K562 (cell line): ENCODE results near the gene HIVEP3. TPM values are rescaled to one million over a fixed set of nuclear protein-coding genes. Genes with fewer than 3 reads are reported as not detected.

Experiments used
- ATAC-seq: fragments of 200-7000 bp; cut with Tn5 transposase; 3 replicates; pipeline ENCODE4 v1.9.1; 2020; ENCODE audit warnings: moderate library complexity
- BruUV-seq: library from RNA; stranded (reverse); fragments of 400-500 nt; replicated peaks from 2 replicates; lab custom pipeline; 2021; lab: Mats Ljungman, UMichigan
- CTCF ChIA-PET: fragments of 300-600 bp; formaldehyde crosslinking; extraction: SDS; loops from one replicate; lab custom pipeline; 2021; ENCODE audit warnings: low intra/inter-chr PET ratio; lab: Yijun Ruan, JAX
- POLR2A ChIA-PET: fragments of 300-600, 350-650 bp; sonication (Branson Sonifier 250); formaldehyde crosslinking; extraction: SDS; loops from one replicate; lab custom pipeline; 2021; ENCODE audit warnings: antibody characterized with exemption, inconsistent platforms; lab: Yijun Ruan, JAX
- DNase-seq, 4 experiments: peaks; one replicate each; pipeline versions ENCODE4 v3.0.0 to v3.0.0-alpha.2; 2011 to 2018; ENCODE audit warnings: low spot score in 3 of 4, mixed read lengths in 3 of 4; ENCODE audit errors: extremely low read depth in 1 of 4
- FAIRE-seq: peaks from 2 replicates; lab custom pipeline; 2011; peaks lifted over from hg19 to GRCh38; lab: Jason Lieb, UNC
- H2AFZ ChIP-seq: 2 replicates; pipeline ENCODE4 v1.6.0; 2011; ENCODE audit warnings: low read depth, low read length, control low read depth, inconsistent platforms
- H3K27ac ChIP-seq: fragments of 200-600 bp; 3 replicates; pipeline ENCODE4 v1.8.0; 2011; ENCODE audit warnings: low read depth, mild to moderate bottlenecking, control low read depth, inconsistent platforms, low read length, moderate library complexity, mixed read lengths; ENCODE audit errors: extremely low read depth
- H3K27me3 ChIP-seq, 2 experiments: fragments of 300-600 bp in 1 of 2; 2 replicates in 1 of 2; 3 replicates in 1 of 2; pipeline versions ENCODE4 v1.6.0 to v1.8.0; 2011; ENCODE audit warnings: inconsistent platforms in 2 of 2, low read length in 2 of 2, mild to moderate bottlenecking in 1 of 2, mixed read lengths in 1 of 2, moderate library complexity in 1 of 2; ENCODE audit not compliant: control insufficient read depth in 2 of 2, insufficient read depth in 2 of 2
- H3K36me3 ChIP-seq: fragments of 300-600 bp; 3 replicates; pipeline ENCODE4 v1.8.0; 2011; ENCODE audit warnings: mild to moderate bottlenecking, low read length, inconsistent platforms; ENCODE audit not compliant: control insufficient read depth, insufficient read depth
- H3K4me1 ChIP-seq, 2 experiments: fragments of 200-600 bp in 1 of 2; replicated peaks in 1 of 2; 2 replicates in 1 of 2; 3 replicates in 1 of 2; pipeline versions ENCODE4 v1.5.1 to v1.8.0; 2011; ENCODE audit warnings: inconsistent platforms in 2 of 2, low read length in 2 of 2, mild to moderate bottlenecking in 1 of 2, mixed read lengths in 1 of 2, moderate library complexity in 1 of 2; ENCODE audit not compliant: control insufficient read depth in 2 of 2, insufficient read depth in 2 of 2
- H3K4me2 ChIP-seq: 2 replicates; pipeline ENCODE4 v1.6.1; 2011; ENCODE audit warnings: low read length, control low read depth, inconsistent platforms, mixed read lengths; ENCODE audit not compliant: insufficient read depth
- H3K4me3 ChIP-seq: fragments of 200-600 bp; sonication (generic), shearing (Covaris generic); 2 replicates; pipeline ENCODE4 v1.5.1; 2016; ENCODE audit warnings: control low read depth, inconsistent platforms
- H3K79me2 ChIP-seq: fragments of 200-600 bp; 3 replicates; pipeline ENCODE4 v1.8.0; 2011; ENCODE audit warnings: low read length, inconsistent platforms; ENCODE audit not compliant: control insufficient read depth, insufficient read depth
- H3K9ac ChIP-seq, 2 experiments: 2 replicates each; pipeline versions ENCODE4 v1.6.0 to v1.6.1; 2011; ENCODE audit warnings: low read depth in 2 of 2, low read length in 2 of 2, control low read depth in 1 of 2, inconsistent platforms in 1 of 2, mild to moderate bottlenecking in 1 of 2, mixed read lengths in 1 of 2; ENCODE audit not compliant: insufficient read depth in 1 of 2
- H3K9me1 ChIP-seq: one replicate; pipeline ENCODE4 v1.6.0; 2011; ENCODE audit warnings: inconsistent platforms, mild to moderate bottlenecking, low read length, moderate library complexity; ENCODE audit not compliant: control insufficient read depth, insufficient read depth
- H3K9me3 ChIP-seq: replicated peaks from 2 replicates; pipeline ENCODE4 v1.5.1; 2011; ENCODE audit warnings: low read depth, low read length, inconsistent platforms; ENCODE audit not compliant: control insufficient read depth, insufficient read depth
- H4K20me1 ChIP-seq: replicated peaks from 2 replicates; pipeline ENCODE4 v1.6.1; 2011; ENCODE audit warnings: low read length, inconsistent platforms, mixed read lengths; ENCODE audit not compliant: control insufficient read depth, insufficient read depth
- BACH1 ChIP-seq: fragments of 200-800 bp; sonication (Bioruptor generic); IDR thresholded peaks from 2 replicates; pipeline ENCODE4 v1.6.1; 2016; ENCODE audit warnings: missing genetic modification characterization, missing compliant biosample characterization
- CBX3 ChIP-seq, 2 experiments: IDR thresholded peaks; 1 replicate in 1 of 2; 2 replicates in 1 of 2; pipeline ENCODE4 v1.6.1; 2012; ENCODE audit warnings: inconsistent platforms in 2 of 2, low read length in 2 of 2, borderline replicate concordance in 1 of 2, control low read depth in 1 of 2
- NFYB ChIP-seq: IDR thresholded peaks from 2 replicates; pipeline ENCODE4 v1.6.1; 2011; ENCODE audit warnings: mild to moderate bottlenecking, moderate library complexity; ENCODE audit not compliant: insufficient read length; ENCODE audit errors: extremely low read depth
- RBM22 ChIP-seq: fragments of 200-400 bp; formaldehyde crosslinking; IDR thresholded peaks from 2 replicates; pipeline ENCODE4 v1.6.1; 2018; ENCODE audit warnings: low read length, low read depth; ENCODE audit not compliant: poor library complexity, severe bottlenecking
- STAT5A ChIP-seq: IDR thresholded peaks from 2 replicates; pipeline ENCODE4 v1.6.1; 2012; ENCODE audit warnings: low read length, inconsistent platforms, borderline replicate concordance
- TCF7 ChIP-seq: sonication (generic); IDR thresholded peaks from 2 replicates; pipeline ENCODE4 v1.6.1; 2016; ENCODE audit warnings: antibody characterized with exemption, borderline replicate concordance
- ZNF77 ChIP-seq: fragments of 250-450 bp; sonication (Bioruptor Pico); IDR thresholded peaks from 2 replicates; pipeline ENCODE4 v1.5.0; 2020
- WGBS: fragments of 100-300 bp; shearing (Covaris generic); methylation state at CpG from one replicate; pipeline ENCODE4 v1.1.6; 2016; ENCODE audit warnings: low coverage, mixed read lengths; ENCODE audit not compliant: insufficient coverage; ENCODE audit errors: missing lambda C conversion rate; 5-methylcytosine and 5-hydroxymethylcytosine counted together
- in situ Hi-C: fragments of 300-500 bp; cut with MboI; formaldehyde crosslinking; loops from 4 replicates; pipeline ENCODE4 v1.15.0; 2018; ENCODE audit warnings: inconsistent platforms, mixed read lengths
- intact Hi-C: fragments of 100-400 bp; cut with micrococcal nuclease; formaldehyde crosslinking; loops from 2 replicates; pipeline ENCODE4 v1.14.2; 2022
- polyA plus RNA-seq, 8 experiments: library from polyadenylated mRNA; depleted of rRNA in 4 of 8; stranded (reverse) in 5 of 8; unstranded in 3 of 8; fragments of >200 nt; fragmentation: Nextera tagmentation in 2 of 8; fragmentation: Illumina TruSeq in 1 of 8; extraction: Ambion mirVana in 2 of 8; extraction: Trizol in 1 of 8; gene quantifications; 2 replicates each; pipeline versions ENCODE4 v1.2.1 to v1.2.3, GENCODE V29; 2011 to 2014; ENCODE audit warnings: inconsistent platforms in 1 of 8, missing spikeins in 1 of 8
- total RNA-seq, 7 experiments: library from RNA; depleted of rRNA in 6 of 7; stranded (reverse); fragments of >200 nt in 6 of 7; fragmentation: Illumina TruSeq in 2 of 7; extraction: Trizol in 2 of 7; gene quantifications; 2 replicates each; pipeline versions ENCODE4 v1.2.1 to v1.2.3, GENCODE V29; 2011 to 2021; ENCODE audit warnings: low replicate concordance in 1 of 7
- TF ChIP-seq, protein P1 (sequence below): sonication (generic); formaldehyde crosslinking; IDR thresholded peaks from 2 replicates; pipeline ENCODE4 v1.8.1; 2023; ENCODE audit warnings: mild to moderate bottlenecking, missing genetic modification reagents, moderate library complexity
- TF ChIP-seq, protein P2 (sequence below): sonication (generic); formaldehyde crosslinking; IDR thresholded peaks from 2 replicates; pipeline ENCODE4 v1.8.1; 2023; ENCODE audit warnings: missing genetic modification reagents, mild to moderate bottlenecking, borderline replicate concordance
- TF ChIP-seq, protein P3 (sequence below): fragments of 250-450 bp; sonication (Bioruptor Pico); IDR thresholded peaks from 2 replicates; pipeline ENCODE4 v1.5.0; 2021; ENCODE audit warnings: mild to moderate bottlenecking, moderate library complexity

The HIVEP3 gene
- total and polyA plus RNA-seq, 9 of the 15 experiments (the other 6 are each of a cell fraction or from before 2014, with no cell fraction given) = 0.09 to 0.58 (median 0.34) TPM; not detected in 1

DNA sequence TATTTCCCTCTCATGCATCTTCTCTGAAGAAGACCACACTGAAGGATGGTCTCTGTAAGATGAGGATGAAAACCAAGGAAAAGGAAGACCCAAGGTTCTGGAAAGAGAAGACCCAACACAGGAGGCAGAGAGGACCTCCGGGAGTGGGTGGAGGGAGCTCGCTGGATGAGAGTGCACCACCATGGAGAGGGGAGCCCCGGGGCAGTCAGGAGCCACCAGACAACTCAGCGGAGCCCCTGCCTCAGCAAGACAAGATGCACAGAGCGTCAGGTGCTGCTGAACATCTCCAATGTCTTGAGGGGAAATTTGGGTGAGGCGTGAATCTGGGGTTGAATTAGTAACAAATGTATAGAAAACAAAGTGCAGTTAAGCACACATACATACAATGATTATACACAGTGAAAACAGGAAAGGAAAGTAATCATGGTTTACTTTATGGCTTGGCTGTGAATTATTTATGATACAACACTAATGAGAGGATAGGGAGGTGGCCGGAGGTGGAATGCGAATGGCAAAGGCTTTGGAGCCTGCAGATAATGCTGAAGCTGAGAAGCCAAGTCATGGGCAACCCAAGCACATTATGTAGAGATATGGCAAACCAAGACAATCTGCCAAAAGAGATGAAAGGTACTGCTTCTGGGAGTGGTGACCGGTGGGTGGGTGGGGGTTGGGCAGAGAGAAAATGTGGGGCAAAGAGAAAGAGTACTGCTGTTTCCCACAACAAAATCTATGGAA, 353.8 kb downstream of the HIVEP3 start:
- no peak for FAIRE-seq
- H3K9me3 ChIP-seq = no peaks in the 10 kb centered on the region
- H3K27me3 ChIP-seq = peaks cover 9 to 25% of the 10 kb centered on the region in 2 experiments; a peak in 4 of 5 replicates
- intact Hi-C loops (no loop called here), in situ Hi-C loops (no loop called here)
- WGBS = under 1% methylated on average over 9 of the region's 9 CpGs
- no peak overlapping the region for H3K4me2 ChIP-seq
- no peak overlapping the region for H3K4me3 ChIP-seq
- no TSS peak for BruUV-seq
- H3K9me1 ChIP-seq = no peaks in the 10 kb centered on the region
- no peak overlapping the region for H3K27ac ChIP-seq
- ChIA-PET POLR2A (no interaction called here), CTCF (no interaction called here)
- H3K9ac ChIP-seq = no peak overlapping the region
- no peaks in the 10 kb centered on the region for H3K4me1 ChIP-seq
- no peak overlapping the region for H2AFZ ChIP-seq
- no peak for ATAC-seq
- no peak for DNase-seq
- H4K20me1 ChIP-seq = no peaks in the 10 kb centered on the region
- no peaks in the 10 kb centered on the region for H3K79me2 ChIP-seq
- H3K36me3 ChIP-seq = no peaks in the 10 kb centered on the region
- TF ChIP-seq TCF7 (no peak), BACH1 (no peak), STAT5A (no peak), ZNF77 (CRISPR knock-in tag) (no peak), RBM22 (no peak), CBX3 (IDR thresholded peaks at IDR 0.05; ENCODE audit: borderline replicate concordance in 1 of 2, low read length in 2 of 2) (no peak), NFYB (no peak)
- TF ChIP-seq, protein P1, sequence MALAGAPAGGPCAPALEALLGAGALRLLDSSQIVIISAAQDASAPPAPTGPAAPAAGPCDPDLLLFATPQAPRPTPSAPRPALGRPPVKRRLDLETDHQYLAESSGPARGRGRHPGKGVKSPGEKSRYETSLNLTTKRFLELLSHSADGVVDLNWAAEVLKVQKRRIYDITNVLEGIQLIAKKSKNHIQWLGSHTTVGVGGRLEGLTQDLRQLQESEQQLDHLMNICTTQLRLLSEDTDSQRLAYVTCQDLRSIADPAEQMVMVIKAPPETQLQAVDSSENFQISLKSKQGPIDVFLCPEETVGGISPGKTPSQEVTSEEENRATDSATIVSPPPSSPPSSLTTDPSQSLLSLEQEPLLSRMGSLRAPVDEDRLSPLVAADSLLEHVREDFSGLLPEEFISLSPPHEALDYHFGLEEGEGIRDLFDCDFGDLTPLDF (CRISPR knock-in tag) = no peak
- TF ChIP-seq, protein P2, sequence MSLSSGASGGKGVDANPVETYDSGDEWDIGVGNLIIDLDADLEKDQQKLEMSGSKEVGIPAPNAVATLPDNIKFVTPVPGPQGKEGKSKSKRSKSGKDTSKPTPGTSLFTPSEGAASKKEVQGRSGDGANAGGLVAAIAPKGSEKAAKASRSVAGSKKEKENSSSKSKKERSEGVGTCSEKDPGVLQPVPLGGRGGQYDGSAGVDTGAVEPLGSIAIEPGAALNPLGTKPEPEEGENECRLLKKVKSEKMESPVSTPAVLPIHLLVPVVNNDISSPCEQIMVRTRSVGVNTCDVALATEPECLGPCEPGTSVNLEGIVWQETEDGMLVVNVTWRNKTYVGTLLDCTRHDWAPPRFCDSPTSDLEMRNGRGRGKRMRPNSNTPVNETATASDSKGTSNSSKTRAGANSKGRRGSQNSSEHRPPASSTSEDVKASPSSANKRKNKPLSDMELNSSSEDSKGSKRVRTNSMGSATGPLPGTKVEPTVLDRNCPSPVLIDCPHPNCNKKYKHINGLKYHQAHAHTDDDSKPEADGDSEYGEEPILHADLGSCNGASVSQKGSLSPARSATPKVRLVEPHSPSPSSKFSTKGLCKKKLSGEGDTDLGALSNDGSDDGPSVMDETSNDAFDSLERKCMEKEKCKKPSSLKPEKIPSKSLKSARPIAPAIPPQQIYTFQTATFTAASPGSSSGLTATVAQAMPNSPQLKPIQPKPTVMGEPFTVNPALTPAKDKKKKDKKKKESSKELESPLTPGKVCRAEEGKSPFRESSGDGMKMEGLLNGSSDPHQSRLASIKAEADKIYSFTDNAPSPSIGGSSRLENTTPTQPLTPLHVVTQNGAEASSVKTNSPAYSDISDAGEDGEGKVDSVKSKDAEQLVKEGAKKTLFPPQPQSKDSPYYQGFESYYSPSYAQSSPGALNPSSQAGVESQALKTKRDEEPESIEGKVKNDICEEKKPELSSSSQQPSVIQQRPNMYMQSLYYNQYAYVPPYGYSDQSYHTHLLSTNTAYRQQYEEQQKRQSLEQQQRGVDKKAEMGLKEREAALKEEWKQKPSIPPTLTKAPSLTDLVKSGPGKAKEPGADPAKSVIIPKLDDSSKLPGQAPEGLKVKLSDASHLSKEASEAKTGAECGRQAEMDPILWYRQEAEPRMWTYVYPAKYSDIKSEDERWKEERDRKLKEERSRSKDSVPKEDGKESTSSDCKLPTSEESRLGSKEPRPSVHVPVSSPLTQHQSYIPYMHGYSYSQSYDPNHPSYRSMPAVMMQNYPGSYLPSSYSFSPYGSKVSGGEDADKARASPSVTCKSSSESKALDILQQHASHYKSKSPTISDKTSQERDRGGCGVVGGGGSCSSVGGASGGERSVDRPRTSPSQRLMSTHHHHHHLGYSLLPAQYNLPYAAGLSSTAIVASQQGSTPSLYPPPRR = no peak
- TF ChIP-seq, protein P3, sequence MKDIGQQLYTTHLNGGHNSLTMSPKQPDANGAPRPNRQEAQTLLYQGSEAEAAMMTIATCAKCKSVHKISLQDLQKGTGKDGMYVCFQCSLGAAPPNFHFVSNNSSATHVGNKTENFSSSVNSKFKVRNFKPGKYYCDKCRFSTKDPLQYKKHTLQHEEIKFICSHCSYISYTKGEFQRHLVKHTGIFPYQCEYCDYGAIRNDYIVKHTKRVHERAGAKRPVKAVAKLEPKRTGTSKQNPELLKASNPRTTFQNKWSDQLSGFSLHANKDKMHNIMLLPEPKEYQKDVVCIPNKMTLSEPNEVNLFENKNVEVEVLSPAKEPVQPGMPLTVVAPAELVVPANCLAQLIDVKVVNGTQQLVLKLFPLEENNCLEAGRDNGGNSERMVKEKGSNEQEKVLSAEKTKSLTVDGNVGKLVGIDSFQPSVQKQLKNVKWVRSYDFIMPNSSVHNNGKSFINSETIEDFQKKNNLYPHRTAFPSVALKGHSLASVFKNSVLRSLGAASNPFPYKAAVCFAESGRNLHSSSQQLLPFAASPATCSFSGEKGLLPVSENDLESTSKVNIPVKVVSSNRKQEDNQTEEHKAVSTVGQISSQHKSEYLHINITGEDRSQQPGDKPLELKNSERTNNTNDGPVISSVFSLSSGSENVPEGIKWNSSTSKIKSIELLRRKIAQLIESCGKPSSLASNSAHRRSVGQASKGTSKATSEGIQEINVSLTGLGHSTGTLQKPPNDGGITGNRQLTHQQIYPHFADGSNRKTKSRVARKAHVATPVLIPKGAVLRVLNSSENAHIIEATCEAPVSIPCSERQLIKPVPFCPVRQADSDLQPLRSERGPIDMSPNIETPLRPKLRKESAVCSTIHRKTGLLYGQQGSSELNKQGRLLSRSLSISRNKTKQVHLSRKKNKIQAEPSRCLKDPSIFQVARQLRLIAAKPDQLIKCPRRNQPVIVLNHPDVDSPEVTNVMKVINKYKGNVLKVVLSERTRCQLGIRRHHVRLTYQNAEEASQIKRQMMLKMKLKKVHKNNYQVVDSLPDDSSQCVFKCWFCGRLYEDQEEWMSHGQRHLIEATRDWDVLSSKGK (CRISPR knock-in tag) = no peak
